PC-9 (cell line): Measurements from ENCODE around the gene CLEC4D.

Experiments used
- CTCF ChIP-seq: fragments of 200-600 bp; sonication (generic); conservative IDR thresholded peaks from 2 replicates; pipeline ENCODE4 v1.6.1; 2017; ENCODE audit warnings: mixed run types, antibody characterized with exemption, mild to moderate bottlenecking, moderate library complexity
- EZH2 ChIP-seq: fragments of 200-600 bp; sonication (generic); IDR thresholded peaks from 2 replicates; pipeline ENCODE4 v1.8.0; 2017; ENCODE audit warnings: antibody characterized with exemption, low read depth

GRCh38 chr12:8466241-8466640 is 47.1 kb upstream of the CLEC4D start:
- TF ChIP-seq CTCF (no peak), EZH2 (no peak)
